SK-N-SH (cell line): Measurements from ENCODE around the gene UBE2S. TPM values are rescaled to one million over a fixed set of nuclear protein-coding genes. Genes with fewer than 3 reads are reported as not detected.
A peak's percentile ranks its signal among the peaks of the same experiment; 100 is the strongest.

Source experiments
- CTCF ChIA-PET: fragments of 300-600, 350-600 bp; formaldehyde crosslinking; extraction: SDS; loops from one replicate; lab custom pipeline; 2021; lab: Yijun Ruan, JAX
- POLR2A ChIA-PET: fragments of 350-600 bp; sonication (Branson Sonifier 250); formaldehyde crosslinking; extraction: SDS; loops from one replicate; lab custom pipeline; 2020; ENCODE audit warnings: antibody characterized with exemption, inconsistent platforms; lab: Yijun Ruan, JAX
- DNase-seq: peaks from one replicate; pipeline ENCODE4 v3.0.0; 2012
- H2AFZ ChIP-seq: fragments of 200-600 bp; sonication (generic); 2 replicates; pipeline ENCODE4 v1.8.1; 2016; ENCODE audit warnings: antibody characterized with exemption, mild to moderate bottlenecking, low read depth
- H3F3A ChIP-seq: fragments of 200-600 bp; sonication (generic); replicated peaks from 2 replicates; pipeline ENCODE3; 2016; ENCODE audit warnings: antibody characterized with exemption, mild to moderate bottlenecking; ENCODE audit not compliant: insufficient read depth
- H3K27ac ChIP-seq, 2 experiments: fragments of 200-500 bp in 1 of 2; fragments of 200-600 bp in 1 of 2; sonication (Bioruptor generic) in 1 of 2; sonication (generic), shearing (Covaris generic) in 1 of 2; 2 replicates each; pipeline versions ENCODE4 v1.5.1 to v1.6.1; 2014 to 2016; ENCODE audit warnings: low read depth in 2 of 2, inconsistent platforms in 1 of 2, low read length in 1 of 2, mild to moderate bottlenecking in 1 of 2, mixed read lengths in 1 of 2
- H3K27me3 ChIP-seq: fragments of 200-600 bp; sonication (generic), shearing (Covaris generic); 2 replicates; pipeline ENCODE4 v1.6.1; 2016; ENCODE audit warnings: mixed run types; ENCODE audit not compliant: insufficient read depth
- H3K36me3 ChIP-seq, 2 experiments: fragments of 200-500 bp in 1 of 2; fragments of 200-600 bp in 1 of 2; sonication (Bioruptor generic) in 1 of 2; sonication (generic) in 1 of 2; replicated peaks in 1 of 2; 2 replicates each; pipeline versions ENCODE3 to v1.5.1; 2014 to 2016; ENCODE audit warnings: low read length in 1 of 2, mild to moderate bottlenecking in 1 of 2; ENCODE audit not compliant: insufficient read depth in 2 of 2, control insufficient read depth in 1 of 2
- H3K4me1 ChIP-seq, 2 experiments: fragments of 200-500 bp in 1 of 2; fragments of 200-600 bp in 1 of 2; sonication (Bioruptor generic) in 1 of 2; sonication (generic), shearing (Covaris generic) in 1 of 2; 2 replicates each; pipeline versions ENCODE4 v1.5.1 to v1.6.1; 2014 to 2016; ENCODE audit warnings: low read depth in 1 of 2, low read length in 1 of 2, mixed run types in 1 of 2; ENCODE audit not compliant: insufficient read depth in 2 of 2, control insufficient read depth in 1 of 2
- H3K4me2 ChIP-seq: fragments of 200-600 bp; sonication (generic), shearing (Covaris generic); 2 replicates; pipeline ENCODE4 v1.6.1; 2017; ENCODE audit warnings: mixed run types
- H3K4me3 ChIP-seq, 2 experiments: fragments of 200-500 bp in 1 of 2; fragments of 200-600 bp in 1 of 2; sonication (Bioruptor generic) in 1 of 2; sonication (generic), shearing (Covaris generic) in 1 of 2; 2 replicates each; pipeline versions ENCODE4 v1.5.1 to v1.8.1; 2014 to 2016; ENCODE audit warnings: low read depth in 2 of 2, inconsistent platforms in 1 of 2, low read length in 1 of 2, mild to moderate bottlenecking in 1 of 2, mixed read lengths in 1 of 2, moderate library complexity in 1 of 2
- H3K79me2 ChIP-seq: fragments of 200-600 bp; sonication (generic); 2 replicates; pipeline ENCODE4 v1.8.1; 2017; ENCODE audit warnings: mild to moderate bottlenecking; ENCODE audit not compliant: insufficient read depth
- H3K9ac ChIP-seq: fragments of 200-600 bp; sonication (generic); 2 replicates; pipeline ENCODE4 v1.6.1; 2017; ENCODE audit warnings: mixed run types
- H3K9me2 ChIP-seq: fragments of 200-600 bp; sonication (generic); 2 replicates; pipeline ENCODE4 v1.6.1; 2017; ENCODE audit warnings: mixed run types
- H3K9me3 ChIP-seq: fragments of 200-600 bp; sonication (generic); 2 replicates; pipeline ENCODE4 v1.6.1; 2017; ENCODE audit warnings: mixed run types, mild to moderate bottlenecking, moderate library complexity
- H4K20me1 ChIP-seq: fragments of 200-600 bp; sonication (generic); 2 replicates; pipeline ENCODE4 v1.6.1; 2017; ENCODE audit warnings: mild to moderate bottlenecking, mixed run types; ENCODE audit not compliant: insufficient read depth
- CHD2 ChIP-seq: fragments of 150-350 bp; IDR thresholded peaks from 2 replicates; pipeline ENCODE4 v1.6.1; 2018; ENCODE audit warnings: low read length; ENCODE audit not compliant: partially characterized antibody
- EP300 ChIP-seq, 2 experiments: IDR thresholded peaks; 2 replicates each; pipeline versions ENCODE4 v1.4.0 to v1.6.1; 2012; ENCODE audit warnings: borderline replicate concordance in 1 of 2, low read depth in 1 of 2, low read length in 1 of 2
- EZH2phosphoT487 ChIP-seq: fragments of 200-600 bp; sonication (generic); IDR thresholded peaks from 2 replicates; pipeline ENCODE4 v1.6.1; 2017; ENCODE audit warnings: low read depth, mixed run types, mild to moderate bottlenecking, antibody characterized with exemption, moderate library complexity, borderline replicate concordance
- GABPA ChIP-seq: IDR thresholded peaks from 2 replicates; pipeline ENCODE4 v1.4.0; 2012; ENCODE audit warnings: low read depth, mild to moderate bottlenecking
- MEF2A ChIP-seq: IDR thresholded peaks from 2 replicates; pipeline ENCODE4 v1.4.0; 2012; ENCODE audit warnings: low read depth, borderline replicate concordance
- REST ChIP-seq: IDR thresholded peaks from 2 replicates; pipeline ENCODE4 v1.6.1; 2012; ENCODE audit warnings: mild to moderate bottlenecking, low read depth, low read length, moderate library complexity
- RFX5 ChIP-seq: IDR thresholded peaks from 2 replicates; pipeline ENCODE4 v1.6.1; 2012; ENCODE audit warnings: mild to moderate bottlenecking, improper control_type of control experiment, low read length
- RXRA ChIP-seq: IDR thresholded peaks from 2 replicates; pipeline ENCODE4 v1.4.0; 2012; ENCODE audit warnings: low read depth, mild to moderate bottlenecking, borderline replicate concordance
- SIN3A ChIP-seq: IDR thresholded peaks from 2 replicates; pipeline ENCODE4 v1.6.1; 2012; ENCODE audit warnings: low read depth, mild to moderate bottlenecking, low read length, moderate library complexity, borderline replicate concordance
- TAF1 ChIP-seq: IDR thresholded peaks from 2 replicates; pipeline ENCODE4 v1.6.1; 2012; ENCODE audit warnings: low read depth, mild to moderate bottlenecking, low read length, moderate library complexity, borderline replicate concordance
- USF1 ChIP-seq: IDR thresholded peaks from 2 replicates; pipeline ENCODE4 v1.4.0; 2012; ENCODE audit warnings: low read depth, borderline replicate concordance
- YY1 ChIP-seq: IDR thresholded peaks from 2 replicates; pipeline ENCODE4 v1.4.0; 2012; ENCODE audit warnings: low read depth, mild to moderate bottlenecking
- WGBS: methylation state at CpG from one replicate; pipeline ENCODE4 v1.1.6; 2017; ENCODE audit warnings: low lambda C conversion rate; 5-methylcytosine and 5-hydroxymethylcytosine counted together
- polyA plus RNA-seq, 3 experiments: library from polyadenylated mRNA; depleted of rRNA; stranded (reverse); fragments of >200 nt; gene quantifications; 2 replicates each; pipeline ENCODE4 v1.2.3, GENCODE V29; 2012
- TF ChIP-seq, protein P1 (sequence below): IDR thresholded peaks from 2 replicates; pipeline ENCODE4 v1.4.0; 2012; ENCODE audit warnings: low read depth
- TF ChIP-seq, protein P2 (sequence below): fragments of 150-350 bp; IDR thresholded peaks from 2 replicates; pipeline ENCODE4 v1.6.1; 2016; ENCODE audit warnings: mild to moderate bottlenecking, low read depth, low read length
- TF ChIP-seq, protein P3 (sequence below): IDR thresholded peaks from 2 replicates; pipeline ENCODE4; 2012
- TF ChIP-seq, protein P4 (sequence below): fragments of 150-350 bp; IDR thresholded peaks from 2 replicates; pipeline ENCODE4 v1.6.1; 2017; ENCODE audit warnings: antibody characterized with exemption, low read length, low read depth, borderline replicate concordance

The UBE2S gene
- polyA plus RNA-seq, 1 of the 3 experiments (the other 2 are of a cell fraction): 133 TPM

GRCh38 chr19:55453511-55454260 lies 46.1 kb upstream of the UBE2S start:
- H3K4me1 ChIP-seq: peaks cover 0 to 13% of the 10 kb centered on the region in 2 experiments; a peak in 2 of 4 replicates
- H3K27ac ChIP-seq: no peak overlapping the region
- no peak overlapping the region for H3K9ac ChIP-seq
- WGBS: 91% methylated on average over 12 of the region's 12 CpGs
- POLR2A ChIA-PET: no interaction called here
- no peak overlapping the region for H3K4me3 ChIP-seq
- no peaks in the 10 kb centered on the region for H3K36me3 ChIP-seq
- H4K20me1 ChIP-seq: peaks cover 15% of the 10 kb centered on the region
- no peak for DNase-seq
- H3K79me2 ChIP-seq: peaks cover under 1% of the 10 kb centered on the region; the same call in 1 of the 2 replicates
- H3F3A ChIP-seq: peaks cover 13% of the 10 kb centered on the region
- CTCF ChIA-PET: interaction anchor here (0.7 to 4.0 kb wide), 11 partner anchors 9 to 354 kb away, joined by 3 to 26 read pairs (median 5); no protein-coding TSS in a partner anchor
- no peaks in the 10 kb centered on the region for H3K9me3 ChIP-seq
- H3K9me2 ChIP-seq: no peaks in the 10 kb centered on the region
- no peak overlapping the region for H3K4me2 ChIP-seq
- TF ChIP-seq YY1 (no peak), EZH2phosphoT487 (no peak), GABPA (no peak), SIN3A (no peak), RXRA (no peak), RFX5 (no peak), MEF2A (no peak)
- TF ChIP-seq, protein P1, sequence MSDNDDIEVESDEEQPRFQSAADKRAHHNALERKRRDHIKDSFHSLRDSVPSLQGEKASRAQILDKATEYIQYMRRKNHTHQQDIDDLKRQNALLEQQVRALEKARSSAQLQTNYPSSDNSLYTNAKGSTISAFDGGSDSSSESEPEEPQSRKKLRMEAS: no peak
- TF ChIP-seq, protein P2, sequence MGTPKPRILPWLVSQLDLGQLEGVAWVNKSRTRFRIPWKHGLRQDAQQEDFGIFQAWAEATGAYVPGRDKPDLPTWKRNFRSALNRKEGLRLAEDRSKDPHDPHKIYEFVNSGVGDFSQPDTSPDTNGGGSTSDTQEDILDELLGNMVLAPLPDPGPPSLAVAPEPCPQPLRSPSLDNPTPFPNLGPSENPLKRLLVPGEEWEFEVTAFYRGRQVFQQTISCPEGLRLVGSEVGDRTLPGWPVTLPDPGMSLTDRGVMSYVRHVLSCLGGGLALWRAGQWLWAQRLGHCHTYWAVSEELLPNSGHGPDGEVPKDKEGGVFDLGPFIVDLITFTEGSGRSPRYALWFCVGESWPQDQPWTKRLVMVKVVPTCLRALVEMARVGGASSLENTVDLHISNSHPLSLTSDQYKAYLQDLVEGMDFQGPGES: no peak
- TF ChIP-seq, protein P3, sequence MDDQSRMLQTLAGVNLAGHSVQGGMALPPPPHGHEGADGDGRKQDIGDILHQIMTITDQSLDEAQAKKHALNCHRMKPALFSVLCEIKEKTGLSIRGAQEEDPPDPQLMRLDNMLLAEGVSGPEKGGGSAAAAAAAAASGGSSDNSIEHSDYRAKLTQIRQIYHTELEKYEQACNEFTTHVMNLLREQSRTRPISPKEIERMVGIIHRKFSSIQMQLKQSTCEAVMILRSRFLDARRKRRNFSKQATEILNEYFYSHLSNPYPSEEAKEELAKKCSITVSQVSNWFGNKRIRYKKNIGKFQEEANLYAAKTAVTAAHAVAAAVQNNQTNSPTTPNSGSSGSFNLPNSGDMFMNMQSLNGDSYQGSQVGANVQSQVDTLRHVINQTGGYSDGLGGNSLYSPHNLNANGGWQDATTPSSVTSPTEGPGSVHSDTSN: no peak
- H2AFZ ChIP-seq: no peak overlapping the region
- peaks cover 11% of the 10 kb centered on the region for H3K27me3 ChIP-seq

DNA sequence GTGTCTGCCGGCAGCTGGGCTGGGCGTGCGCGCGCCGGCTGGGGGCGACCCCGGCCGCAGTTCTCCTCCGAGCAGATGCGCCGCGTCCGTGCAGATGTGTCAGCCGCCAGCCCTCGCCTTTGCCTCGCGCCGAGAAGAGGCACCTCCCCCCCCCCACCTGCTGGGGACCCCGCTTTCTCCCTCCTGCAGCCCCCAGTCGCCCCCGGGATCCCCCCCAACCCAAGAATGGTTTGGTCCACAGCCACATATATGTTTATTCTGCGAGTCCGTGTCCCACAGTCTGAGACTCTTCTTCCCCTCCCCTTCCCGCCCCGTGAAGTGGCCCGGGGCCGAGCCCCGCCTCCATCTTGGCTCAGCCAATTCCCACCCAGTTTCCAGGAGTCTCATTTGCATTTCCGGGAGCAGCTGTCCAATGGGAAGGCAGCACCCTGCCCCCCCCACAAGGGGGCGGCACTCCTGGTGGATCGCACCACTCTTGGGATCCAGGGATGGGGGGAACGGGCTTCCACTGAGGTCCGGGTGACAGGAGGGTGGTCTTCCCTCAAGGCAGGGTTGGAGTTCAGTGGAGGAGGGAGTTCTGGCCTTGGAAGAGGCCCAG lies 45.3 kb upstream of the UBE2S start:
- H3K9me2 ChIP-seq: no peaks in the 10 kb centered on the region
- peak overlapping the region in 1 of 2 experiments; percentile 36; a peak in 2 of 4 replicates for H3K4me3 ChIP-seq
- ChIA-PET CTCF (interaction anchor here (0.6 to 4.0 kb wide), 10 partner anchors 10 to 353 kb away, joined by 3 to 26 read pairs (median 5); no protein-coding TSS in a partner anchor), POLR2A (interaction anchor here (1.1 kb wide), 1 partner anchor 9 kb away, joined by 5 read pairs; the partner anchor contains the start of gene ISOC2)
- H2AFZ ChIP-seq: no peak overlapping the region
- no peak overlapping the region for H3K9ac ChIP-seq
- no peaks in the 10 kb centered on the region for H3K79me2 ChIP-seq
- H4K20me1 ChIP-seq: peaks cover 15% of the 10 kb centered on the region
- peaks cover 13% of the 10 kb centered on the region for H3F3A ChIP-seq
- peaks cover 11% of the 10 kb centered on the region for H3K27me3 ChIP-seq
- peaks cover 0 to 13% of the 10 kb centered on the region in 2 experiments; a peak in 2 of 4 replicates for H3K4me1 ChIP-seq
- peak; percentile 98 for DNase-seq
- H3K36me3 ChIP-seq: no peaks in the 10 kb centered on the region
- H3K27ac ChIP-seq: no peak overlapping the region
- no peaks in the 10 kb centered on the region for H3K9me3 ChIP-seq
- WGBS: 23% methylated on average over 19 of the region's 34 CpGs
- H3K4me2 ChIP-seq: 0 out of 2 replicates have a peak overlapping the region, but pooled peaks have one; percentile 68
- no peak for TF ChIP-seq TAF1
- TF ChIP-seq REST: no peak
- TF ChIP-seq USF1: no peak
- TF ChIP-seq CHD2: peak; percentile 31
- TF ChIP-seq RFX5: no peak
- no peak for TF ChIP-seq EP300 (IDR thresholded peaks at IDR 0.05; ENCODE audit: borderline replicate concordance in 1 of 2, low read depth in 1 of 2, low read length in 1 of 2)
- no peak for TF ChIP-seq GABPA
- TF ChIP-seq, protein P4, sequence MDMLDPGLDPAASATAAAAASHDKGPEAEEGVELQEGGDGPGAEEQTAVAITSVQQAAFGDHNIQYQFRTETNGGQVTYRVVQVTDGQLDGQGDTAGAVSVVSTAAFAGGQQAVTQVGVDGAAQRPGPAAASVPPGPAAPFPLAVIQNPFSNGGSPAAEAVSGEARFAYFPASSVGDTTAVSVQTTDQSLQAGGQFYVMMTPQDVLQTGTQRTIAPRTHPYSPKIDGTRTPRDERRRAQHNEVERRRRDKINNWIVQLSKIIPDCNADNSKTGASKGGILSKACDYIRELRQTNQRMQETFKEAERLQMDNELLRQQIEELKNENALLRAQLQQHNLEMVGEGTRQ: no peak
